DOHH2 (cell line): ENCODE measurements around the gene NEBL.
"Not testable (repeated sequence)": the region's sequence is repeated elsewhere in the genome, so short reads cannot be mapped to it uniquely, and the experiment has no call there.

Experiments
- H3F3A ChIP-seq: fragments of 200-600 bp; sonication (generic), shearing (Covaris generic); 2 replicates; pipeline ENCODE4 v1.6.0; 2016; ENCODE audit warnings: antibody characterized with exemption, mild to moderate bottlenecking; ENCODE audit not compliant: control insufficient read depth, insufficient read depth
- H3K27ac ChIP-seq: fragments of 200-600 bp; sonication (generic); 2 replicates; pipeline ENCODE4 v1.5.1; 2014; ENCODE audit warnings: low read depth, mild to moderate bottlenecking, low read length, moderate library complexity
- H3K27me3 ChIP-seq: fragments of 200-600 bp; sonication (generic); 2 replicates; pipeline ENCODE4 v1.6.1; 2014; ENCODE audit warnings: mild to moderate bottlenecking, low read length, mixed read lengths; ENCODE audit not compliant: control insufficient read depth
- H3K36me3 ChIP-seq: fragments of 200-600 bp; sonication (generic); 2 replicates; pipeline ENCODE4 v1.6.1; 2014; ENCODE audit warnings: mild to moderate bottlenecking, low read length, moderate library complexity, mixed read lengths; ENCODE audit not compliant: control insufficient read depth
- H3K4me1 ChIP-seq: fragments of 200-600 bp; sonication (generic); 2 replicates; pipeline ENCODE4 v1.6.1; 2014; ENCODE audit warnings: mild to moderate bottlenecking, low read length, mixed read lengths; ENCODE audit not compliant: control insufficient read depth
- H3K4me2 ChIP-seq: fragments of 200-600 bp; sonication (generic); 2 replicates; pipeline ENCODE4 v1.6.0; 2014; ENCODE audit warnings: mild to moderate bottlenecking, low read length, moderate library complexity
- H3K4me3 ChIP-seq: fragments of 200-600 bp; sonication (generic); 2 replicates; pipeline ENCODE4 v1.5.1; 2014; ENCODE audit warnings: mild to moderate bottlenecking, low read length, mixed read lengths
- H3K79me2 ChIP-seq: fragments of 200-600 bp; sonication (generic); 2 replicates; pipeline ENCODE4 v1.6.1; 2014; ENCODE audit warnings: mild to moderate bottlenecking, low read length, mixed read lengths; ENCODE audit not compliant: control insufficient read depth
- H3K9me2 ChIP-seq: fragments of 200-600 bp; sonication (generic); replicated peaks from 2 replicates; pipeline ENCODE4 v1.6.1; 2014; ENCODE audit warnings: mild to moderate bottlenecking, low read length, mixed read lengths; ENCODE audit not compliant: control insufficient read depth
- H3K9me3 ChIP-seq: fragments of 200-600 bp; sonication (generic); 2 replicates; pipeline ENCODE4 v1.6.1; 2014; ENCODE audit warnings: antibody characterized with exemption, low read length, mixed read lengths; ENCODE audit not compliant: control insufficient read depth, insufficient read depth
- H4K20me1 ChIP-seq: fragments of 200-600 bp; sonication (generic); 2 replicates; pipeline ENCODE4 v1.6.0; 2014; ENCODE audit warnings: low read depth, mild to moderate bottlenecking, antibody characterized with exemption, low read length, moderate library complexity; ENCODE audit not compliant: control insufficient read depth, insufficient read depth
- EZH2phosphoT487 ChIP-seq: fragments of 200-600 bp; sonication (generic); IDR thresholded peaks from 2 replicates; pipeline ENCODE4 v1.6.1; 2017; ENCODE audit warnings: borderline replicate concordance, mild to moderate bottlenecking, antibody characterized with exemption, low read length, moderate library complexity, mixed read lengths
- TF ChIP-seq, protein P1 (sequence below): fragments of 200-600 bp; sonication (generic); IDR thresholded peaks from one replicate; pipeline ENCODE4 v1.5.1; 2014; ENCODE audit warnings: antibody characterized with exemption, mild to moderate bottlenecking, low read depth, low read length; ENCODE audit not compliant: poor library complexity, severe bottlenecking

Gene NEBL, protein sequence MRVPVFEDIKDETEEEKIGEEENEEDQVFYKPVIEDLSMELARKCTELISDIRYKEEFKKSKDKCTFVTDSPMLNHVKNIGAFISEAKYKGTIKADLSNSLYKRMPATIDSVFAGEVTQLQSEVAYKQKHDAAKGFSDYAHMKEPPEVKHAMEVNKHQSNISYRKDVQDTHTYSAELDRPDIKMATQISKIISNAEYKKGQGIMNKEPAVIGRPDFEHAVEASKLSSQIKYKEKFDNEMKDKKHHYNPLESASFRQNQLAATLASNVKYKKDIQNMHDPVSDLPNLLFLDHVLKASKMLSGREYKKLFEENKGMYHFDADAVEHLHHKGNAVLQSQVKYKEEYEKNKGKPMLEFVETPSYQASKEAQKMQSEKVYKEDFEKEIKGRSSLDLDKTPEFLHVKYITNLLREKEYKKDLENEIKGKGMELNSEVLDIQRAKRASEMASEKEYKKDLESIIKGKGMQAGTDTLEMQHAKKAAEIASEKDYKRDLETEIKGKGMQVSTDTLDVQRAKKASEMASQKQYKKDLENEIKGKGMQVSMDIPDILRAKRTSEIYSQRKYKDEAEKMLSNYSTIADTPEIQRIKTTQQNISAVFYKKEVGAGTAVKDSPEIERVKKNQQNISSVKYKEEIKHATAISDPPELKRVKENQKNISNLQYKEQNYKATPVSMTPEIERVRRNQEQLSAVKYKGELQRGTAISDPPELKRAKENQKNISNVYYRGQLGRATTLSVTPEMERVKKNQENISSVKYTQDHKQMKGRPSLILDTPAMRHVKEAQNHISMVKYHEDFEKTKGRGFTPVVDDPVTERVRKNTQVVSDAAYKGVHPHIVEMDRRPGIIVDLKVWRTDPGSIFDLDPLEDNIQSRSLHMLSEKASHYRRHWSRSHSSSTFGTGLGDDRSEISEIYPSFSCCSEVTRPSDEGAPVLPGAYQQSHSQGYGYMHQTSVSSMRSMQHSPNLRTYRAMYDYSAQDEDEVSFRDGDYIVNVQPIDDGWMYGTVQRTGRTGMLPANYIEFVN

DNA sequence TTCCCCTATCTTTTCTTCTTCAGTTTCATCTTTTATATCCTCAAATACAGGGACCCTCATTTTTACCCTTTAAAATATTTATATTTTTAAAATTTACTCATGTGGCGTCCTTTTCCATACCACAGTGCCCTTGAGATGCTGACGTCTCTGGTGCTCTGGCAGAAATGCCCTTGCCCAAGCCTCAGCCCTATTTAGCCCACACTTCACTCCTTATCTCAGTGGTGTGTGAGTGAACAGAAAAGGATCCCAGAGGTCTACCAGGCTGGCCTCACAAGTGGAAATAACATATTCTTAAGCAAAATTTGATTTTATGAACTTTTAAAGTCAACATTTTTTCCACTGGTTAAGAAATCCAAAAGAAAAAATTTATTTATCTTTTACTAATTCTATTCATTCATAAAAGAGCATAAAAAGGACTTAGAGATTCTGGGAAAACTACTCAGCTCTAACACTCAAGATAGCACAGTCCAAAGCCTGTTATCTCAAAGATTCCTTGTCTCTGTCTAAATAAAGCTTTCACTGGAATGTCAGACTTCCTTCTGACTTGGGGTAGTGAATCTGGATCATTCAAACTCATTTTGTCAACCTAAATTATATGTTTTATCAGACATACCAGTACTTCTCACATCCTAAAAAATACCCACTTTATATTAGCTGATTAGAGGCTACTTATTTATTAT, at the start of gene NEBL:
NEBL (minus strand) TSS at position 166 of the 680 bp plus-strand sequence; CDS start at position 60, 106 bp downstream.
- Histone ChIP-seq H3K9me3 (no peaks in the 10 kb centered on the region), H3K79me2 (no peaks in the 10 kb centered on the region), H3K4me3 (no peak within 1 kb of the TSS), H3F3A (no peaks in the 10 kb centered on the region), H3K36me3 (no peaks in the 10 kb centered on the region), H3K9me2 (no peaks in the 10 kb centered on the region), H4K20me1 (no peaks in the 10 kb centered on the region), H3K4me2 (no peak within 1 kb of the TSS), H3K27ac (no peak within 1 kb of the TSS), H3K4me1 (peaks cover 5% of the 10 kb centered on the region; the same call in 1 of the 2 replicates), H3K27me3 (no peaks in the 10 kb centered on the region)
- no peak for TF ChIP-seq EZH2phosphoT487
- TF ChIP-seq, protein P1, sequence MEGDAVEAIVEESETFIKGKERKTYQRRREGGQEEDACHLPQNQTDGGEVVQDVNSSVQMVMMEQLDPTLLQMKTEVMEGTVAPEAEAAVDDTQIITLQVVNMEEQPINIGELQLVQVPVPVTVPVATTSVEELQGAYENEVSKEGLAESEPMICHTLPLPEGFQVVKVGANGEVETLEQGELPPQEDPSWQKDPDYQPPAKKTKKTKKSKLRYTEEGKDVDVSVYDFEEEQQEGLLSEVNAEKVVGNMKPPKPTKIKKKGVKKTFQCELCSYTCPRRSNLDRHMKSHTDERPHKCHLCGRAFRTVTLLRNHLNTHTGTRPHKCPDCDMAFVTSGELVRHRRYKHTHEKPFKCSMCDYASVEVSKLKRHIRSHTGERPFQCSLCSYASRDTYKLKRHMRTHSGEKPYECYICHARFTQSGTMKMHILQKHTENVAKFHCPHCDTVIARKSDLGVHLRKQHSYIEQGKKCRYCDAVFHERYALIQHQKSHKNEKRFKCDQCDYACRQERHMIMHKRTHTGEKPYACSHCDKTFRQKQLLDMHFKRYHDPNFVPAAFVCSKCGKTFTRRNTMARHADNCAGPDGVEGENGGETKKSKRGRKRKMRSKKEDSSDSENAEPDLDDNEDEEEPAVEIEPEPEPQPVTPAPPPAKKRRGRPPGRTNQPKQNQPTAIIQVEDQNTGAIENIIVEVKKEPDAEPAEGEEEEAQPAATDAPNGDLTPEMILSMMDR = no peak

DNA sequence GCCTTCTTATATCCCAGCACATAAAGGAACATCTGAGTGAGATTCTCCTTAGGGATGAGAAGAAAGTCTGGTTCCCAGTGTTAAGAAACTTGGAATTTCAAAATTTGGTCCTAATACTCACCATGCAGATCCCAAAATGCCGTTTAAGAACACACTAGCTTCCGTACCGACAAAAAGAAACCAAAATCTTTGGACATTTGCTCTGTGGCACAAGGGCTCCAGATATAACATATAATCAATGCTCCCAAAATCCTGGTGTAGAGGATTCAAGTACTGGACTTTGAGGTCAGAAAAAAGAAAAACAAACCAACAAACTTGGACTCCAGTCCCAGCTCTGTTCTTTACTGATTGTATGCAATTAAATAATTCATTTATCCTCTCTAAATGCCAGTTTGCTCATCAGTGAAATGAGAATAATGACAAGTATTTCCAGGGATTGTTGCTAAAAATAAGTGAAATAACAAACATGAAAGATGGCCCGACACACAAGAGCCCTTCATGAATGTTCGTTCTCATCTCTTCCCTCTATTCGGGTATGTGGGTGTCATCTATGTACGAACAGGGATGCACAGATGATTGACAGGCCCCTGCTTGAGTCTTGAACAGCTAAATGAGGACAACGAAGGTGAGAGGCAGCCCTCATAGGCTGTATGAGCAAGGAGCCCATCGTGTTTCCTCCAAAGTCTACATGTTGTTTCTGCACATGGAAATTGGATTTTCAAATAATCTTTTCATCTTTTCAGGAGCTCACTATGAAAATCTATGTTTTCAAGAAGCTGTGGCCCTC, 48.6 kb upstream of the NEBL start:
- no peaks in the 10 kb centered on the region for H3K9me2 ChIP-seq
- H3K4me1 ChIP-seq = peaks cover 38% of the 10 kb centered on the region
- H3K4me2 ChIP-seq = no peak overlapping the region
- TF ChIP-seq EZH2phosphoT487 = no peak
- TF ChIP-seq, protein P1 = no peak
- H4K20me1 ChIP-seq = no peaks in the 10 kb centered on the region
- no peak overlapping the region for H3K4me3 ChIP-seq
- H3K27ac ChIP-seq = no peak overlapping the region
- peaks cover 3% of the 10 kb centered on the region; the same call in 1 of the 2 replicates for H3K36me3 ChIP-seq
- no peaks in the 10 kb centered on the region for H3K9me3 ChIP-seq
- no peaks in the 10 kb centered on the region for H3K27me3 ChIP-seq
- H3F3A ChIP-seq = no peaks in the 10 kb centered on the region
- H3K79me2 ChIP-seq = no peaks in the 10 kb centered on the region

GRCh38 chr10:20944789-20945502, 47.8 kb upstream of the NEBL start:
- no peak overlapping the region for H3K4me2 ChIP-seq
- H3F3A ChIP-seq = no peaks in the 10 kb centered on the region
- H3K36me3 ChIP-seq = peaks cover 3% of the 10 kb centered on the region; the same call in 1 of the 2 replicates
- H4K20me1 ChIP-seq = no peaks in the 10 kb centered on the region
- peaks cover 31% of the 10 kb centered on the region for H3K4me1 ChIP-seq
- H3K9me2 ChIP-seq = no peaks in the 10 kb centered on the region
- TF ChIP-seq, protein P1 = no peak
- TF ChIP-seq EZH2phosphoT487 = no peak
- H3K27me3 ChIP-seq = no peaks in the 10 kb centered on the region
- no peaks in the 10 kb centered on the region for H3K79me2 ChIP-seq
- H3K4me3 ChIP-seq = no peak overlapping the region
- H3K9me3 ChIP-seq = no peaks in the 10 kb centered on the region
- no peak overlapping the region for H3K27ac ChIP-seq

DNA sequence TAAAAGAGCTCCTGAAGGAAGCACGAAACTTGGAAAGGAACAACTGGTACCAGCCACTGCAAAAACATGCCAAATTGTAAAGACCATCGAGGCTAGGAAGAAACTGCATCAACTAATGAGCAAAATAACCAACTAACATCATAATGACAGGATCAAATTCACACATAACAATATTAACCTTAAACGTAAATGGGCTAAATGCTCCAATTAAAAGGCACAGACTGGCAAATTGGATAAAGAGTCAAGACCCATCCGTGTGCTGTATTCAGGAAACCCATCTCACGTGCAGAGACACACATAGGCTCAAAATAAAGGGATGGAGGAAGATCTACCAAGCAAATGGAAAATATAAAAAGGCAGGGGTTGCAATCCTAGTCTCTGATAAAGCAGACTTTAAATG, 42.3 kb upstream of the NEBL start:
- H3K9me3 ChIP-seq, H3K4me3 ChIP-seq, H3K4me1 ChIP-seq, H3K79me2 ChIP-seq, H4K20me1 ChIP-seq, H3K27me3 ChIP-seq, H3K9me2 ChIP-seq, H3F3A ChIP-seq, H3K27ac ChIP-seq, H3K36me3 ChIP-seq, H3K4me2 ChIP-seq: not testable (repeated sequence)
